GM12878 (cell line): ENCODE measurements around the gene NEK11.

Experiments used
- POLR2AphosphoS5 ChIP-seq: IDR thresholded peaks from 2 replicates; pipeline ENCODE4 v1.6.1; 2011; ENCODE audit warnings: mild to moderate bottlenecking, low read length, inconsistent platforms
- SMC3 ChIP-seq: IDR thresholded peaks from 2 replicates; pipeline ENCODE4 v1.6.1; 2011; ENCODE audit warnings: low read length, improper control_type of control experiment, borderline replicate concordance

DNA sequence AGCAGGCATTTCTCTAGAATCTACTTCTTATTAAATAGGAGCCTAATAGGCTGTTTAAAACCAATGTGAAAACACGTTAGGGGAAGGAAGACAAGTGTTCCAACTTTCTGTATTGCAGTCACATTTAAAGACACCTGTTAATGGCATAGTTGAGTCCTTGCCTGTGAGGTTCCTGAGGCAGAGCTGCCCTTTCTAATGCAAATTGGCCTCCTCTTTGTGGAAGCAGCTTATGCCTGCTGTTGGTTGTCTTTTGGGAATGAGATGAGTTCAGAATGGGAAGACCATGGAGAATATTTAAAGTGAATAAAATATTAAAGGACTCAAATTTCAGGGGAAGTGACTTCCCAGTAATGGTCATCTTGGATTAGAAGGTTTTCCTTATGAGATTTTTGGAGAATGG is 51.2 kb downstream of the NEK11 start:
- TF ChIP-seq SMC3 (no peak), POLR2AphosphoS5 (no peak)
